ENCODE measurements around the gene DRG1.
A peak's percentile ranks its signal among the peaks of the same experiment; 100 is the strongest.

The DRG1 gene

DNA sequence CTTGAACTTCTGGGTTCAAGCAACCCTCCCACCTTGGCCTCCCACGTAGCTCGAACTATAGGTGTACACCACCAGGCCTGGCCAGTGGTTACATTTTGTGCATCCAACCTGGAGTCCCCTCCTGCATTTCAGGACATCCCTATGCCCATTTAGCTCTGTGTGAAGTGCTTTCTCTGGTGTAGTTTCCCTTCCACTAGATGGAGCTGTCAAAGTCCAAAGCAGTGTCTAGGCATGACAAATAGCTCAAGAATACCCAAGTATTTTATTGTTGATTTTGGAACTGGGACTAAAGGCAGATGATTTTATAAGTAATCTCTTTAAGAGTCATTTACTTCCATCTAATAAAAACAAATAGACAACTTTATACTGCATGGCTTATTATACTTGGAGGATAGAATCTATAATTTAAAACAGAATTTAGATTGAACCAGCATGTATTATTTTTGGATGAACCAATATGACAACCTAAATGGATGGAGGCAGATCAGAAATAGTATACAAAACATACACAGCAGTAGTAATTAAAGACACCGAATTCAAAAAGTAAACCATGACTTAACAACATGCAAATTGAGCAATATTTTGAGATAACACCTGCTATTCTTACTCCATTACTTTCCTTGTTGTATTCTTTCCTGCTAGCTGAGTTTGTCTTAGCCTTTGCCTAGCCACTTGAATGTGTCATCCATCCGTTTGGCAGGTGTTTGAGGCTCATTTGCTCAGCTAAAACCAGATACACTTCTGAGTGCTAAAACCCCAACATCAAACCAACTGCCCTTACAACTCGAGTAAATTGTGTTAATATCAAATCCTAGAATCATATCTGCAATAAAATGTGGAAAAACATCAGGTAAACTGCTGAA lies 52.5 kb downstream of the DRG1 start:
- ChIA-PET CTCF (interaction anchor here (0.6 to 1.4 kb wide), 5 partner anchors 15 to 179 kb away, joined by 3 to 5 read pairs (median 3); no protein-coding TSS in a partner anchor), POLR2A (no interaction called here)
- TF ChIP-seq, protein P1, sequence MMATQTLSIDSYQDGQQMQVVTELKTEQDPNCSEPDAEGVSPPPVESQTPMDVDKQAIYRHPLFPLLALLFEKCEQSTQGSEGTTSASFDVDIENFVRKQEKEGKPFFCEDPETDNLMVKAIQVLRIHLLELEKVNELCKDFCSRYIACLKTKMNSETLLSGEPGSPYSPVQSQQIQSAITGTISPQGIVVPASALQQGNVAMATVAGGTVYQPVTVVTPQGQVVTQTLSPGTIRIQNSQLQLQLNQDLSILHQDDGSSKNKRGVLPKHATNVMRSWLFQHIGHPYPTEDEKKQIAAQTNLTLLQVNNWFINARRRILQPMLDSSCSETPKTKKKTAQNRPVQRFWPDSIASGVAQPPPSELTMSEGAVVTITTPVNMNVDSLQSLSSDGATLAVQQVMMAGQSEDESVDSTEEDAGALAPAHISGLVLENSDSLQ (IDR thresholded peaks at IDR 0.05) = 0 out of 2 replicates have a peak, but pooled peaks have one; percentile 18
- TF ChIP-seq TARDBP (IDR thresholded peaks at IDR 0.05) = no peak
- peak; percentile 62 for DNase-seq (ENCODE audit: extremely low spot score)

DNA sequence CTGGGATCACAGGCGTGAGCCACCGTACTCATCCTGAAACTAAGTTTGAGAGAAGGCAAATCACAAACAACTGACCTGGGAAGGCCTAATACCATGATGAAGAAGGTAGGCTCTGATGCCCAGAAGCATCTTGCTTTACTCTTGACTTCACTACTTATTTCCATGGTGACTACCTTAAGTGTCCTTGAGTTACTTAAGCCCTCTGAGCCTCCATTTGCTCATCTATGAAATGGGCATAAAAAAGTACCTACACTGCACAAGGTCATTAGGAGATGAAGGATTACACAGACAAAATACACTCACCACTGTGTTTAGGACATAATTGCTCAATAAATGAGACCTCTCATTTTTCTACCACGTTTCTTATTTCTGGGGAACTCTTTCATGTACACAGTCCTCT lies 62.3 kb downstream of the DRG1 start:
- TF ChIP-seq FOXK2 (IDR thresholded peaks at IDR 0.05) (no peak), NFRKB (IDR thresholded peaks at IDR 0.05) (no peak), FOXM1 (IDR thresholded peaks at IDR 0.05; ENCODE audit: borderline replicate concordance) (no peak)
- DNase-seq (ENCODE audit: extremely low spot score) = no peak
- ChIA-PET POLR2A (no interaction called here), CTCF (interaction anchor here (0.7 kb wide), 1 partner anchor 1484 kb away, joined by 4 read pairs; no protein-coding TSS in a partner anchor)

DNA sequence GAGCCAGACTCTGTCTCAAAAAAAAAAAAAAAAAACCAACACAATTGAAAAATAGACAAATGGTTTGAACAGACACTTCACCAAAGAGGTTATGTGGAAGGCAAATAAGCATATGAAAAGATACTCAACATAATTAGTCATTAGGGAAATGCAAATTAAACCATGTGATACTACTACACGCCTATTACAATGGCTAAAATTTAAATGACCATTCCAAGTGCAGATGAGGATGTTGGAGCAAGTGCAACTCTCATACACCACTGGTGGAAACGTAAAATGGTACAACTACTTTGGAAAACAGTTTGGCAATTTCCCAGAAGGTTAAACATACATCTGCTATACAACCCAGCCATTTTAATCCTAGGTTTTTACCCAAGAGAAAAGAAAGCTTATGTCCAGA lies 65.9 kb downstream of the DRG1 start:
- no peak for TF ChIP-seq ELF4 (IDR thresholded peaks at IDR 0.05)
- TF ChIP-seq ARNT (IDR thresholded peaks at IDR 0.05) = no peak
- no peak for TF ChIP-seq NFRKB (IDR thresholded peaks at IDR 0.05)
- TF ChIP-seq FOXM1 (IDR thresholded peaks at IDR 0.05; ENCODE audit: borderline replicate concordance) = no peak
- TF ChIP-seq FOXA1 (IDR thresholded peaks at IDR 0.05) = no peak
- TF ChIP-seq CTBP1 (IDR thresholded peaks at IDR 0.05; ENCODE audit: borderline replicate concordance) = no peak
- TF ChIP-seq, protein P1 (IDR thresholded peaks at IDR 0.05) = no peak
- no peak for TF ChIP-seq TARDBP (IDR thresholded peaks at IDR 0.05)
- no peak for TF ChIP-seq FOXK2 (IDR thresholded peaks at IDR 0.05)
- TF ChIP-seq L3MBTL2 (conservative IDR thresholded peaks at IDR 0.05) = no peak
- no peak for TF ChIP-seq ZNF384 (IDR thresholded peaks at IDR 0.05)
- TF ChIP-seq SP1 (IDR thresholded peaks at IDR 0.05) = no peak
- TF ChIP-seq SUZ12 (IDR thresholded peaks at IDR 0.05) = no peak
- TF ChIP-seq LEF1 (IDR thresholded peaks at IDR 0.05; ENCODE audit: borderline replicate concordance) = no peak
- no peak for TF ChIP-seq HDGF (IDR thresholded peaks at IDR 0.05; ENCODE audit: borderline replicate concordance)
- no peak for TF ChIP-seq BHLHE40 (IDR thresholded peaks at IDR 0.05; ENCODE audit: borderline replicate concordance)
- POLR2A ChIA-PET = no interaction called here
- no peak for DNase-seq (ENCODE audit: extremely low spot score)
- CTCF ChIA-PET = no interaction called here

- TF ChIP-seq HDGF (IDR thresholded peaks at IDR 0.05; ENCODE audit: borderline replicate concordance) (no peak), NFRKB (IDR thresholded peaks at IDR 0.05) (no peak), FOXM1 (IDR thresholded peaks at IDR 0.05; ENCODE audit: borderline replicate concordance) (no peak), SP1 (IDR thresholded peaks at IDR 0.05) (no peak), LEF1 (IDR thresholded peaks at IDR 0.05; ENCODE audit: borderline replicate concordance) (no peak), ARNT (IDR thresholded peaks at IDR 0.05) (no peak), ZNF384 (IDR thresholded peaks at IDR 0.05) (no peak), FOXK2 (IDR thresholded peaks at IDR 0.05) (no peak), FOXA1 (IDR thresholded peaks at IDR 0.05) (no peak), BHLHE40 (IDR thresholded peaks at IDR 0.05; ENCODE audit: borderline replicate concordance) (no peak)
- TF ChIP-seq, protein P1 (IDR thresholded peaks at IDR 0.05) = no peak
- no peak for DNase-seq (ENCODE audit: extremely low spot score)
- ChIA-PET POLR2A (interaction anchor here (1.0 kb wide), 1 partner anchor 75 kb away, joined by 3 read pairs; the partner anchor contains the start of gene DRG1), CTCF (no interaction called here)
Observed at GRCh38 chr22:31474743-31475142, 75.3 kb downstream of the DRG1 start.

DNA sequence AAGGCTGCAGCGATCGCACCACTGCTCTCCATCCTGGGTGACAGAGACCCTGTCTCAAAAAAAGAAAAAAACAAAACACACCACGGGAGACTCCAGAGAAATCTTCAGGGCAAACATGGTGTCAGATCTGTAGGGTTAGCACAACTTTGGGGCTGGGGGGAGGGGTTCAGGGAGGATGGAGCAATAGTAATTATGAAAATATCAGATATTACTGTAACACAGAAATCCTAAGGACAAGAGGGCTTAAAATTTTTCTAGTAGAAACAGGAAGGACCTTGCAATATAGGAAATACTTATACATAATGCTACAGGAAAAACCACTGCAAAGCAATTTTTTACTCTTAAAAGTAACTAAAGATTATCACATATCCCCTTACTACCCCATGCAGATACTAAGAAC lies 76.4 kb downstream of the DRG1 start:
- no peak for TF ChIP-seq NFRKB (IDR thresholded peaks at IDR 0.05)
- TF ChIP-seq TARDBP (IDR thresholded peaks at IDR 0.05) = no peak
- no peak for TF ChIP-seq ZNF384 (IDR thresholded peaks at IDR 0.05)
- TF ChIP-seq ELF4 (IDR thresholded peaks at IDR 0.05) = no peak
- no peak for TF ChIP-seq SP1 (IDR thresholded peaks at IDR 0.05)
- no peak for TF ChIP-seq FOXA1 (IDR thresholded peaks at IDR 0.05)
- TF ChIP-seq, protein P1 (IDR thresholded peaks at IDR 0.05) = no peak
- TF ChIP-seq FOXK2 (IDR thresholded peaks at IDR 0.05) = no peak
- TF ChIP-seq SUZ12 (IDR thresholded peaks at IDR 0.05) = no peak
- no peak for TF ChIP-seq CTBP1 (IDR thresholded peaks at IDR 0.05; ENCODE audit: borderline replicate concordance)
- no peak for TF ChIP-seq BHLHE40 (IDR thresholded peaks at IDR 0.05; ENCODE audit: borderline replicate concordance)
- TF ChIP-seq HDGF (IDR thresholded peaks at IDR 0.05; ENCODE audit: borderline replicate concordance) = no peak
- no peak for TF ChIP-seq FOXM1 (IDR thresholded peaks at IDR 0.05; ENCODE audit: borderline replicate concordance)
- TF ChIP-seq LEF1 (IDR thresholded peaks at IDR 0.05; ENCODE audit: borderline replicate concordance) = no peak
- TF ChIP-seq L3MBTL2 (conservative IDR thresholded peaks at IDR 0.05) = no peak
- no peak for TF ChIP-seq ARNT (IDR thresholded peaks at IDR 0.05)

More for the DNA sequence above, 76.4 kb downstream of the DRG1 start:
- ChIA-PET POLR2A (no interaction called here), CTCF (no interaction called here)
- DNase-seq (ENCODE audit: extremely low spot score) = no peak
